K562 (cell line): ENCODE measurements around the gene TBC1D5. TPM values are rescaled to one million over a fixed set of nuclear protein-coding genes. Genes with fewer than 3 reads are reported as not detected.

Experiments used
- ATAC-seq: fragments of 200-7000 bp; cut with Tn5 transposase; 3 replicates; pipeline ENCODE4 v1.9.1; 2020; ENCODE audit warnings: moderate library complexity
- BruUV-seq: library from RNA; stranded (reverse); fragments of 400-500 nt; replicated peaks from 2 replicates; lab custom pipeline; 2021; lab: Mats Ljungman, UMichigan
- CTCF ChIA-PET: fragments of 300-600 bp; formaldehyde crosslinking; extraction: SDS; loops from one replicate; lab custom pipeline; 2021; ENCODE audit warnings: low intra/inter-chr PET ratio; lab: Yijun Ruan, JAX
- POLR2A ChIA-PET: fragments of 300-600, 350-650 bp; sonication (Branson Sonifier 250); formaldehyde crosslinking; extraction: SDS; loops from one replicate; lab custom pipeline; 2021; ENCODE audit warnings: antibody characterized with exemption, inconsistent platforms; lab: Yijun Ruan, JAX
- DNase-seq, 4 experiments: peaks; one replicate each; pipeline versions ENCODE4 v3.0.0 to v3.0.0-alpha.2; 2011 to 2018; ENCODE audit warnings: low spot score in 3 of 4, mixed read lengths in 3 of 4; ENCODE audit errors: extremely low read depth in 1 of 4
- FAIRE-seq: peaks from 2 replicates; lab custom pipeline; 2011; peaks lifted over from hg19 to GRCh38; lab: Jason Lieb, UNC
- H2AFZ ChIP-seq: 2 replicates; pipeline ENCODE4 v1.6.0; 2011; ENCODE audit warnings: low read depth, low read length, control low read depth, inconsistent platforms
- H3K27ac ChIP-seq: fragments of 200-600 bp; 3 replicates; pipeline ENCODE4 v1.8.0; 2011; ENCODE audit warnings: low read depth, mild to moderate bottlenecking, control low read depth, inconsistent platforms, low read length, moderate library complexity, mixed read lengths; ENCODE audit errors: extremely low read depth
- H3K27me3 ChIP-seq, 2 experiments: fragments of 300-600 bp in 1 of 2; 2 replicates in 1 of 2; 3 replicates in 1 of 2; pipeline versions ENCODE4 v1.6.0 to v1.8.0; 2011; ENCODE audit warnings: inconsistent platforms in 2 of 2, low read length in 2 of 2, mild to moderate bottlenecking in 1 of 2, mixed read lengths in 1 of 2, moderate library complexity in 1 of 2; ENCODE audit not compliant: control insufficient read depth in 2 of 2, insufficient read depth in 2 of 2
- H3K36me3 ChIP-seq: fragments of 300-600 bp; 3 replicates; pipeline ENCODE4 v1.8.0; 2011; ENCODE audit warnings: mild to moderate bottlenecking, low read length, inconsistent platforms; ENCODE audit not compliant: control insufficient read depth, insufficient read depth
- H3K4me1 ChIP-seq, 2 experiments: fragments of 200-600 bp in 1 of 2; replicated peaks in 1 of 2; 2 replicates in 1 of 2; 3 replicates in 1 of 2; pipeline versions ENCODE4 v1.5.1 to v1.8.0; 2011; ENCODE audit warnings: inconsistent platforms in 2 of 2, low read length in 2 of 2, mild to moderate bottlenecking in 1 of 2, mixed read lengths in 1 of 2, moderate library complexity in 1 of 2; ENCODE audit not compliant: control insufficient read depth in 2 of 2, insufficient read depth in 2 of 2
- H3K4me2 ChIP-seq: 2 replicates; pipeline ENCODE4 v1.6.1; 2011; ENCODE audit warnings: low read length, control low read depth, inconsistent platforms, mixed read lengths; ENCODE audit not compliant: insufficient read depth
- H3K4me3 ChIP-seq: fragments of 200-600 bp; sonication (generic), shearing (Covaris generic); 2 replicates; pipeline ENCODE4 v1.5.1; 2016; ENCODE audit warnings: control low read depth, inconsistent platforms
- H3K79me2 ChIP-seq: fragments of 200-600 bp; 3 replicates; pipeline ENCODE4 v1.8.0; 2011; ENCODE audit warnings: low read length, inconsistent platforms; ENCODE audit not compliant: control insufficient read depth, insufficient read depth
- H3K9ac ChIP-seq, 2 experiments: 2 replicates each; pipeline versions ENCODE4 v1.6.0 to v1.6.1; 2011; ENCODE audit warnings: low read depth in 2 of 2, low read length in 2 of 2, control low read depth in 1 of 2, inconsistent platforms in 1 of 2, mild to moderate bottlenecking in 1 of 2, mixed read lengths in 1 of 2; ENCODE audit not compliant: insufficient read depth in 1 of 2
- H3K9me1 ChIP-seq: one replicate; pipeline ENCODE4 v1.6.0; 2011; ENCODE audit warnings: inconsistent platforms, mild to moderate bottlenecking, low read length, moderate library complexity; ENCODE audit not compliant: control insufficient read depth, insufficient read depth
- H3K9me3 ChIP-seq: replicated peaks from 2 replicates; pipeline ENCODE4 v1.5.1; 2011; ENCODE audit warnings: low read depth, low read length, inconsistent platforms; ENCODE audit not compliant: control insufficient read depth, insufficient read depth
- H4K20me1 ChIP-seq: replicated peaks from 2 replicates; pipeline ENCODE4 v1.6.1; 2011; ENCODE audit warnings: low read length, inconsistent platforms, mixed read lengths; ENCODE audit not compliant: control insufficient read depth, insufficient read depth
- CTBP1 ChIP-seq: fragments of 450-650 bp; IDR thresholded peaks from 2 replicates; pipeline ENCODE4 v1.6.1; 2016; ENCODE audit warnings: borderline replicate concordance
- FOXK1 ChIP-seq: sonication (generic); formaldehyde crosslinking; IDR thresholded peaks from 2 replicates; pipeline ENCODE4 v1.8.0; 2022; ENCODE audit warnings: missing genetic modification reagents, mild to moderate bottlenecking, borderline replicate concordance
- MECOM ChIP-seq: fragments of 250-450 bp; sonication (Bioruptor Pico); IDR thresholded peaks from 2 replicates; pipeline ENCODE4 v1.8.0; 2022; ENCODE audit warnings: inconsistent platforms
- ZNF316 ChIP-seq: fragments of 450-650 bp; IDR thresholded peaks from 2 replicates; pipeline ENCODE4 v1.6.1; 2016
- ZNF507 ChIP-seq: conservative IDR thresholded peaks from 2 replicates; pipeline ENCODE4 v1.6.1; 2017; ENCODE audit warnings: missing genetic modification characterization, missing compliant biosample characterization
- ZNF764 ChIP-seq: fragments of 250-450 bp; sonication (Bioruptor Pico); IDR thresholded peaks from 2 replicates; pipeline ENCODE4 v1.4.0; 2020; ENCODE audit warnings: low read depth, mild to moderate bottlenecking, moderate library complexity
- WGBS: fragments of 100-300 bp; shearing (Covaris generic); methylation state at CpG from one replicate; pipeline ENCODE4 v1.1.6; 2016; ENCODE audit warnings: low coverage, mixed read lengths; ENCODE audit not compliant: insufficient coverage; ENCODE audit errors: missing lambda C conversion rate; 5-methylcytosine and 5-hydroxymethylcytosine counted together
- in situ Hi-C: fragments of 300-500 bp; cut with MboI; formaldehyde crosslinking; loops from 4 replicates; pipeline ENCODE4 v1.15.0; 2018; ENCODE audit warnings: inconsistent platforms, mixed read lengths
- intact Hi-C: fragments of 100-400 bp; cut with micrococcal nuclease; formaldehyde crosslinking; loops from 2 replicates; pipeline ENCODE4 v1.14.2; 2022
- polyA plus RNA-seq, 8 experiments: library from polyadenylated mRNA; depleted of rRNA in 4 of 8; stranded (reverse) in 5 of 8; unstranded in 3 of 8; fragments of >200 nt; fragmentation: Nextera tagmentation in 2 of 8; fragmentation: Illumina TruSeq in 1 of 8; extraction: Ambion mirVana in 2 of 8; extraction: Trizol in 1 of 8; gene quantifications; 2 replicates each; pipeline versions ENCODE4 v1.2.1 to v1.2.3, GENCODE V29; 2011 to 2014; ENCODE audit warnings: inconsistent platforms in 1 of 8, missing spikeins in 1 of 8
- total RNA-seq, 7 experiments: library from RNA; depleted of rRNA in 6 of 7; stranded (reverse); fragments of >200 nt in 6 of 7; fragmentation: Illumina TruSeq in 2 of 7; extraction: Trizol in 2 of 7; gene quantifications; 2 replicates each; pipeline versions ENCODE4 v1.2.1 to v1.2.3, GENCODE V29; 2011 to 2021; ENCODE audit warnings: low replicate concordance in 1 of 7

TBC1D5 gene
- total and polyA plus RNA-seq, 9 of the 15 experiments (the other 6 are each of a cell fraction or from before 2014, with no cell fraction given), result 2.9 to 38.1 (median 25.6) TPM

DNA sequence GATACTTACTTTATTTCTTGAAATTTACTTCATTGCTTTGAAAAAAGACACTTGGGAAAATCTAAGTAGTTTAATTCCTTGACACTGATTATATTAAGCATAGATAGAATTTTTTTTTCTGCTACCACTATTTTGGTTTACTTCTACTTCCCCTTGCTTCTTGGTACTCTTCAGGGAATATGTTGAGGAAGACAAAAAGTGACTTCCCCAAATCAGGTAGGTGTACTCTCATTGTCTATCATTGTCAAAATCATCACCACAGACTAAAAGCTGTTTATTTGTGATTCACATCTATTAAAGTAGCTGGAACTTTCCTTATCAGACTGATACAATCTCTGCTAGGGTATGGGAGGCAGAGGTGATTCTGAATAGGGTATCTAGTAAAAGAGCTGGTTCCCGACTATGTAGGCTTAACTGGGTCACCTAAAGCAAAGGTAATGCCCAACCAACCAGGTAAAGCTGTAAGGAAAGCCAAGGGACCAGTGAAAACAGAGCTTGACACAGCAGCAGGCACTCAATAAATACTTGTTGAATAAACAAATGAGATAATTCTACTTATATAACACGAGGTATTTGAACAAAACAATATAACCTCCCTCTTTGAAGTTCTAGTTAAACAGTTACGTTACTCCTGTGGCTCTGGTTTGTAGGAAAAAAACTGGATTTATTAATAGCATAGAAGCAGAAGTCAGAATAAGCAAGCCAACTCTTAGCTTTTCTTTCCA is 510.7 kb downstream of the TBC1D5 start (continued):
- TF ChIP-seq ZNF764 (CRISPR knock-in tag), result no peak

GRCh38 chr3:17227472-17227871 is 515.0 kb downstream of the TBC1D5 start:
- in situ Hi-C loops, result no loop called here

DNA sequence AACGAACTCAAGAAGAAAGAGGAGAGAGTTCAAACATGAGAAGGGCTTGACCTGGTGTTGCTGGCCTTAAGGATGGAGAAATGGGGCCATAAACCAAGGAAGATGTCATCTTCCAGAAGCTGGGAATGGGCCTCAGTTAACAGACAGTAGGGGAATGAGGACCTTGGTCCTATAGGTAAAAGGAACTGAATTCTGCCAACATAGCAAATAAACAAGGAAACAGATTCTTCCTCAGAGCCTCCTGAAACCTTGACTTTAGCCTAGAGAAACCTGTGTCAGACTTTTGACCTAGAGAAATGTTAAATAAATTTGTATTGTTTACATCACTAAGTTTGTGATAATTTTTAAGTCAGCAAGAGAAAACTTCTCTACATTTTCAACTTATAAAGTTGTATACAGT is 520.9 kb downstream of the TBC1D5 start:
- TF ChIP-seq ZNF507 (no peak), ZNF316 (0 out of 2 replicates have a peak, but pooled peaks have one; percentile 25)
- TF ChIP-seq, all 486 proteins: peak for 1
- Histone ChIP-seq H2AFZ (no peak overlapping the region), H3K27ac (no peak overlapping the region), H3K9me1 (no peaks in the 10 kb centered on the region), H3K27me3 (no peaks in the 10 kb centered on the region), H3K36me3 (no peaks in the 10 kb centered on the region), H4K20me1 (no peaks in the 10 kb centered on the region), H3K79me2 (no peaks in the 10 kb centered on the region), H3K4me3 (no peak overlapping the region), H3K4me2 (no peak overlapping the region), H3K9ac (no peak overlapping the region), H3K9me3 (no peaks in the 10 kb centered on the region), H3K4me1 (no peaks in the 10 kb centered on the region)
- ChIA-PET POLR2A (no interaction called here), CTCF (no interaction called here)
- intact Hi-C loops (no loop called here), in situ Hi-C loops (no loop called here)
- BruUV-seq, result no TSS peak
- no peak for ATAC-seq
- DNase-seq, result no peak
- no peak for FAIRE-seq
- WGBS, result 0% methylated on average over 1 of the region's 1 CpG

More at GRCh38 chr3:17227472-17227871, 515.0 kb downstream of the TBC1D5 start:
- ATAC-seq (no peak), DNase-seq (no peak), FAIRE-seq (no peak)
- Histone ChIP-seq H3K4me3 (no peak overlapping the region), H2AFZ (no peak overlapping the region), H3K4me2 (no peak overlapping the region), H4K20me1 (no peaks in the 10 kb centered on the region), H3K9me3 (no peaks in the 10 kb centered on the region), H3K27me3 (no peaks in the 10 kb centered on the region), H3K27ac (no peak overlapping the region), H3K4me1 (no peaks in the 10 kb centered on the region), H3K36me3 (no peaks in the 10 kb centered on the region), H3K9me1 (no peaks in the 10 kb centered on the region), H3K9ac (no peak overlapping the region), H3K79me2 (no peaks in the 10 kb centered on the region)
- WGBS, result 6% methylated on average over 2 of the region's 2 CpGs
- BruUV-seq, result no TSS peak
- ChIA-PET CTCF (no interaction called here), POLR2A (interaction anchor here (1.3 kb wide), 1 partner anchor 10 kb away, joined by 5 read pairs; no protein-coding TSS in a partner anchor)
- intact Hi-C loops, result no loop called here
- TF ChIP-seq MECOM (CRISPR knock-in tag), result no peak
- TF ChIP-seq CTBP1, result no peak
- no peak for TF ChIP-seq FOXK1 (CRISPR knock-in tag)
